Calu3 (cell line): ENCODE data around the gene TTLL10. TPM values are rescaled to one million over a fixed set of nuclear protein-coding genes. Genes with fewer than 3 reads are reported as not detected.

ENCODE experiments used
- BruUV-seq: library from RNA; stranded (reverse); fragments of 400-500 nt; replicated peaks from 2 replicates; lab custom pipeline; 2021; lab: Mats Ljungman, UMichigan
- CTCF ChIA-PET: fragments of 300-600 bp; sonication (Branson Sonifier 250); formaldehyde crosslinking; loops from one replicate; lab custom pipeline; 2022; ENCODE audit warnings: antibody characterized with exemption; lab: Charles Lee
- DNase-seq: peaks from one replicate; pipeline ENCODE4 v3.0.0; 2022
- H3K27ac Mint-ChIP-seq: one replicate; pipeline ENCODE4 v1.8.0; 2022; ENCODE audit warnings: mixed read lengths; ENCODE audit not compliant: unreplicated experiment
- H3K27me3 Mint-ChIP-seq: one replicate; pipeline ENCODE4 v1.8.0; 2022; ENCODE audit warnings: mixed read lengths; ENCODE audit not compliant: unreplicated experiment
- H3K36me3 Mint-ChIP-seq: one replicate; pipeline ENCODE4 v1.8.0; 2022; ENCODE audit warnings: mild to moderate bottlenecking, moderate library complexity, mixed read lengths; ENCODE audit not compliant: insufficient read depth, unreplicated experiment
- H3K4me1 Mint-ChIP-seq: one replicate; pipeline ENCODE4 v1.8.0; 2022; ENCODE audit warnings: mild to moderate bottlenecking, low read depth, mixed read lengths; ENCODE audit not compliant: unreplicated experiment
- H3K4me3 Mint-ChIP-seq: one replicate; pipeline ENCODE4 v1.8.0; 2022; ENCODE audit warnings: mild to moderate bottlenecking, low read depth, moderate library complexity, mixed read lengths; ENCODE audit not compliant: unreplicated experiment
- H3K9me3 Mint-ChIP-seq: one replicate; pipeline ENCODE4 v1.8.0; 2022; ENCODE audit warnings: low read depth, mixed read lengths; ENCODE audit not compliant: unreplicated experiment
- CTCF ChIP-seq: fragments of 200-600 bp; IDR thresholded peaks from one replicate; pipeline ENCODE4 v1.8.0; 2022; ENCODE audit warnings: antibody characterized with exemption; ENCODE audit not compliant: unreplicated experiment
- intact Hi-C: fragments of 100-400 bp; cut with micrococcal nuclease; formaldehyde crosslinking; loops from one replicate; pipeline ENCODE4 v1.10.0; 2022; ENCODE audit not compliant: unreplicated experiment
- total RNA-seq: library from RNA; stranded (reverse); gene quantifications from 2 replicates; pipeline ENCODE4 v1.2.3, GENCODE V29; 2022

TTLL10 gene
- total RNA-seq, 1 experiment from 2014 or later: 3.5 TPM

- CTCF ChIA-PET: no interaction called here
- intact Hi-C loops: loop anchor here (10.0 kb wide), 1 partner anchor 68 kb away; no protein-coding TSS in a partner anchor
- H3K36me3 Mint-ChIP-seq: peaks cover 55% of the 10 kb centered on the region
- peak overlapping the region; percentile 76 for H3K27ac Mint-ChIP-seq
- no peaks in the 10 kb centered on the region for H3K9me3 Mint-ChIP-seq
- H3K4me1 Mint-ChIP-seq: peaks cover 16% of the 10 kb centered on the region
- DNase-seq: no peak
- no peak for TF ChIP-seq CTCF
- H3K27me3 Mint-ChIP-seq: no peaks in the 10 kb centered on the region
- BruUV-seq: no TSS peak
- peak overlapping the region; percentile 43 for H3K4me3 Mint-ChIP-seq
Observed at GRCh38 chr1:1232796-1233566, 59.3 kb downstream of the TTLL10 start.

GRCh38 chr1:1233567-1233892, 59.9 kb downstream of the TTLL10 start:
- peaks cover 61% of the 10 kb centered on the region for H3K36me3 Mint-ChIP-seq
- no peaks in the 10 kb centered on the region for H3K9me3 Mint-ChIP-seq
- no peak for DNase-seq
- H3K4me1 Mint-ChIP-seq: peaks cover 16% of the 10 kb centered on the region
- no peaks in the 10 kb centered on the region for H3K27me3 Mint-ChIP-seq
- no peak for TF ChIP-seq CTCF
- intact Hi-C loops: loop anchor here (10.0 kb wide), 1 partner anchor 69 kb away; no protein-coding TSS in a partner anchor
- H3K27ac Mint-ChIP-seq: peak overlapping the region; percentile 76
- CTCF ChIA-PET: no interaction called here
- BruUV-seq: no TSS peak
- H3K4me3 Mint-ChIP-seq: peak overlapping the region; percentile 36

DNA sequence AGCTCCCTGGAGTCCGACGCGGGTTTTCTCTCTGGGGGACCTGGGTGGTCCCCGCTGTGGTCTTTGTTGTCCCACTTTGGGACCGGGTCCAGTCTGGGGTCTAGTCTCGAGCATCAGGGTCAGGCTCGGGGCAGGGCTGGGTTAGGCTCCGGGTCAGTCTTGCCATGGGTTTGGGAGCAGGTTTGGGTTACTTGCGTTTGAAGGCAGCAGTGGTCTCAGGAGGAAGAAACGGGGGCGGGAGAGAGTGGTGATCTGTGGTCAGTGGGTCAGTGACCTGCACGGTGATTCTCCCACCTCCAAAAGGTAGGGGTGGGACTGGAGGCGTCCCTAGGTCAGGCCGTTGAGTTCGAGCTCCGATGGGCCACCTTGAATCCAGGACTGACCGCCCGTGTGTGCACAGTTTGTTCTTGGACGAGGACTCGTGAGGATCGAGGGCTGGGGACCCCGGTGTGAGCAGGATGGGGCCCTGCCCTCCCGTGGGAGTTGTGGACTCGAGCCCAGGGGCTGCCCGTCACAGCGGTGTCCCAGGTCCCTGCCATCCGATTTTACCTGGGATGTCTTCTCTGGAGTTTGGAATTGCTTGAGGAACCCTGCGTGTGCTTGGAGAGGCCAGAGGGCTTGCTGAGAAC, 60.6 kb downstream of the TTLL10 start:
- no peak for DNase-seq
- no TSS peak for BruUV-seq
- TF ChIP-seq CTCF: no peak
- H3K27me3 Mint-ChIP-seq: no peaks in the 10 kb centered on the region
- H3K36me3 Mint-ChIP-seq: peaks cover 68% of the 10 kb centered on the region
- no peaks in the 10 kb centered on the region for H3K9me3 Mint-ChIP-seq
- H3K4me1 Mint-ChIP-seq: peaks cover 15% of the 10 kb centered on the region
- H3K4me3 Mint-ChIP-seq: peak overlapping the region; percentile 36
- CTCF ChIA-PET: interaction anchor here (0.5 kb wide), 1 partner anchor 597 kb away, joined by 5 read pairs; no protein-coding TSS in a partner anchor
- peak overlapping the region; percentile 25 for H3K27ac Mint-ChIP-seq
- intact Hi-C loops: loop anchor here (10.0 kb wide), 1 partner anchor 69 kb away; no protein-coding TSS in a partner anchor

DNA sequence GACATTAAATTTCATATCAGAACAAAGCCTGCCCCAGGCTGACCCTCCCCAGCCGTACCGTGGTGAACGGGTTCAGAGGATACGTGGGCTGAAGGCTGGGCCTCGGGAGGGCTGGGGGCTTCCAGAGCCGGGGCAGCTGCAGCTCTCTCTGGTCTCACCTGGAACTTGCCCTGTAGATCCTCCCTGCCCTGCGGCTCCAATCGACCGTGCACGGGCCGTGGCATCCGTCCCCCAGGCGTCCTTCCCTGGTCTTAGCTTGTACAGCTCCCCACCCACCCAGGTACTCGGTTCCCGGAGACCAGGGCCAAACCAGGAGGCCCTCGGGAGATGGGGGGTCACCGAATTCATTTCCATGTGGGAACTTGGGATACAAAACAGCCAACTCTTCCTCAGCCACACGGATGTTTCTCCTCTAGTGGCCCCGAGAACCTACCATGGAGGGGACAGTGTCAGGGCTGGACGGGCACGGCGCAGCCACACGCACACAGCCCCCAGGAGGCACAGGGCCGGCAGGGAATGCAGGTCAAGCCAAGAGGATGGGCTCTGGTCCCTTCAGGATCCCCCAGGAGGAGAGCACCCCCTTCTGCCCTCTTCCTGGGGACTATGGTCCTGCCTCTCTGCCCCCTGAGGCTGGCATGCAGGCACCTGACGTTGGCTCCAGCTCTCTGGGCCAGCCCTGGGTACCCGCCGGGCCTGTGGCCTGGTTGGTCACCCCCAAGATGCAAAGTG, 61.5 kb downstream of the TTLL10 start:
- TF ChIP-seq CTCF: no peak
- CTCF ChIA-PET: interaction anchor here (0.5 kb wide), 1 partner anchor 596 kb away, joined by 5 read pairs; no protein-coding TSS in a partner anchor
- no TSS peak for BruUV-seq
- intact Hi-C loops: loop anchor here (10.0 kb wide), 1 partner anchor 70 kb away; no protein-coding TSS in a partner anchor
- peak overlapping the region; percentile 25 for H3K27ac Mint-ChIP-seq
- H3K4me1 Mint-ChIP-seq: peaks cover 8% of the 10 kb centered on the region
- H3K4me3 Mint-ChIP-seq: no peak overlapping the region
- peaks cover 73% of the 10 kb centered on the region for H3K36me3 Mint-ChIP-seq
- H3K9me3 Mint-ChIP-seq: no peaks in the 10 kb centered on the region
- no peak for DNase-seq
- no peaks in the 10 kb centered on the region for H3K27me3 Mint-ChIP-seq
